ENCODE measurements around the gene PUS1.
A peak's percentile ranks its signal among the peaks of the same experiment; 100 is the strongest.
"Not testable (repeated sequence)": the region's sequence is repeated elsewhere in the genome, so short reads cannot be mapped to it uniquely, and the experiment has no call there.

PUS1 gene

DNA sequence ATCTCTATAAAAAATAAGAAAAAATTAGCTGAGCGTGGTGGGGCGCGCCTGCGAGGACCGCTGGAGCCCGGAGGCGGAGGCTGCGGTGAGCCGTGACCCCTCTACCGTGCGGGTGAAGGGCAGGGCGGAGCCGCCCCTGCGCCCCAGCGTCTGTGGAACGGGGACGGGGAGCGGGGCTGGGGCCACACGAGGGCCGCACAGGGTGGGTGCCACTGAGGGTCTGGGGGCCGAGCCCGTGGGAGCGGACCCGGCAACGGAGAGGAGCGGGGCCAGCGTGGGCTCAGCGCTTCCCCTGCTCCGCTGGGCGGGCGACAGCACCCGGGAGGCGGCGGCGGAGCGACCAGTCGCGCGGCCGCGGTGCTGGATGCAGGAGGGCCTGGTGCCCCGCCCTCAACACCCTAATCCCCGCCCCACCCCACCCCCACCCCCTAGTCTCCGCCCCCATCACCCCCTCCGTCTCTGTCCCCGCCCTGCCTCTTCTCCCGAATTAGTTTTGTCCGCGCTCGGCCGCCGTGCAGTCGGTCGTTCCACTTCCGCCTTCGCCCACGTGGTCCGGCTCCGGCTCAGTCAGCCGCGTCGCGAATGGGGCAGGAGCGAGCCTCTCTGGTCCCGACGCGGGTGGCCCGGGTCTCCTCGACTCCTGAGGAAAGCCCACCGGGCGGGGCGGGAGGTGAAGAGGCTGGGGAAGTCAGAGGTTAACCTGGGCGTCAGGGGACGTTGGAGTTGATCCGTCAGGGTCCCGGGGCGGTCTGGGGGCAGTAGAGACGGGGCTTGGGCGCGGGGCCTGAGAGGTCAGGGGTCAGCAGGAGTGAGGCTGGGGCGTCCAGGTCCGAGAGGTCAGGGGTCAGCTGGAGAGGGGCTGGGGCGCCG lies at the start of gene PUS1:
Gene PUS1 (plus strand): TSS at position 566 of the 870 bp plus-strand sequence. CDS start 447 bp downstream, outside the sequence.
- DNase-seq (ENCODE audit: low read depth, low spot score): peak; percentile 72

DNA sequence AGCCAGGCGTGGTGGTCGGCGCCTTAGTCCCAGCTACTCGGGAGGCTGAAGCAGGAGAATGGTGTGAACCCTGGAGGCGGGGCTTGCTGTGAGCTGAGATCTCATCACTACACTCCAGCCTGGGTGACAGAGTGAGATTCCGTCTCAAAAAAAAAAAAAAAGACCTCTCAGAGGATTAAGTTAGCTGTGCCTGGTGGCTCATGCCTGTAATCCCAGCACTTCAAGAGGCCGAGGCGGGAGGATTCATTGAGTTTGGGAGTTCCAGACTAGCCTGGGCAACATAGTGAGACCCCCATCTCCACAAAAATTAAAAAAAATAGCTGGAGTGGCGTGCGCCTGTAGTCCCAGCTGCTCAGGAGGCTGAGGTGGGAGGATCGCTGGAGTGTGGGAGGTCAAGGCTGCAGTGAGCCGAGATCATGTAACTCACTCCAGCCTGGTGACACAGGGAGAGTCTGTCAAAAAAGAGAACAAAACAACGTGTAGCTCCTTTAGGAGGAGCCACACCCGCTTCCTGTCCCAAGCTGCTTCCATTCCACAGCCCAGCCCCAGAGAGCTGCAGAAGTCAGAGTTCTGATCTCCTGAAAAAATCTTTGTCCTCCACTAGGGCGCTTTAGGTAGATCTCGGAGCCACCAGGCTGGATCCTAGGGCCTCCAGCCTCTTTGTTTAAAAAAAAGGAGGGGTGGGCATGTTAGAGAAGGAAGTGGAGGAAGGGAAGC lies 46.1 kb upstream of the PUS1 start:
- no peak for DNase-seq (ENCODE audit: low read depth, low spot score)

DNA sequence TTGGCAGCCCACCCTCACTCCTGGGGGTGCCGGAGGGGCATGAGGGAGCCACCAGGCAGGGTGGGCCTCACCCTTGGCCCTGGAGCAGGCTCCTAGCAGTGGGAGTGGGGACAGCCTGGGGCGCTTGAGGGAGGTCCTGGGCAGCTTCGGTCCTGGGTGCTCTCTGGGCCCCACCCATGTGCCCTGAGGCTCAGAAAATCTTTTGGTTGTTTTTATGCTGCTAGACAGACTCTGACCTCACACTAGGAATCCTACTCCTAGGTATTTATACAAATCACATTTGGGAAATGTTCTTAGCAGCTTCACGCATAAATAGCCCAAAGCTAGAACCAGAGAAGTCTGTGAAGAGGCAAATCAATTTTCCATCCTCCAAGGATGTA lies 45.6 kb upstream of the PUS1 start:
- no peak for DNase-seq (ENCODE audit: low read depth, low spot score)

DNA sequence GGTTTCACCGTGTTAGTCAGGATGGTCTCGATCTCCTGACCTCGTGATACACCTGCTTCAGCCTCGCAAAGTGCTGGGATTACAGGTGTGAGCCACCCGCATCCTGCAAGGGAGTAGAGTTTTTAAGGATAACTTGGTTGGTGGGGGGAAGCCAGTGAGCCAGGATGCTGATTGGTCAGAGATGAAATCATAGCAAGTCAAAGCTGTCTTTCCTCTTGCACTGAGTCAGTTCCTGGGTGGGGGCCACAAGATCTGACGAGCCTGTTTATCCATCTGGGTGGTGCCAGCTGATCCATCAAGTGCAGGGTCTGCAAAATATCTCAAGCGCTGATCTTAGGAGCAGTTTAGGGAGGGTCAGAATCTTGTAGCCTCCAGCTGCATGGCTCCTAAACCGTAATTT lies 44.0 kb upstream of the PUS1 start:
- not testable (repeated sequence) for DNase-seq (ENCODE audit: low read depth, low spot score)

DNA sequence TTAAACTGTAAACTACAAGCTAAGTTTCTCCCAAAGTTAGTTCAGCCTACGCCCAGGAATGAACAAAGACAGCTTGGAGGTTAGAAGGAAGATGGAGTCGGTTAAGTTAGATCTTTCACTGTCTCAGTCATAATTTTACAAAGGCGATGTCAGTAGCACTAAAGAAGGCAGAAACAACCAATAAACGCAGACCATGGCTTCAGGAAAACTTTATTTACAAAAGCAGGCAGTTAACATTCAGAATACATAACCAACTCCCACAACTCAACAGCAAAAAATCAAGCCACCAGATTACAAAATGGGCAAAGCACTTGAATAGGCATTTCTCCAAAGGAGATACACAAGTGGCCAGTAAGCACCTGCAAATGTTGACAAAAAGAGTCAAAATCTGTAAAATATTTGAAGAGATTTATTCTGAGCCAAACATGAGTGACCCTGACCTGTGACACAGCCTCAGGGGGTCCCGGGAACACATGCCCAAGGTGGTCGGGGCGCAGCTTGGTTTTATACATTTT lies 43.5 kb upstream of the PUS1 start:
- no peak for DNase-seq (ENCODE audit: low read depth, low spot score)

DNA sequence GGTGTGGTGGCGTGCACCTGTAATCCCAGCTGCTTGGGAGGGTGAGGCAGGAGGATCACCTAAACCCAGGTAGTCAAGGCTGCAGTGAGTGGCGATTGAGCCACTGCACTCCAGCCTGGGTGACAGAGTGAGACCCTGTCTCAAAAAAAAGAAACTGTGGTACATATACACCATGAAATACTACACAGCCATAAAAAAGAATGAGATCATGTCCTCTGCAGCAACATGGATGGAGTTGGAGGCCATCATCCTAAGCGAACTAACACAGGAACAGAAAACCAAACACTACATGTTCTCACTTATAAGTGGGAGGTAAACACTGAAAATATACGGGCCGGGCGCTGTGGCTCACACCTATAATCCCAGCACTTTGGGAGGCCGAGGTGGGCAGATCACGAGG lies 37.4 kb upstream of the PUS1 start:
- DNase-seq (ENCODE audit: low read depth, low spot score): not testable (repeated sequence)

DNA sequence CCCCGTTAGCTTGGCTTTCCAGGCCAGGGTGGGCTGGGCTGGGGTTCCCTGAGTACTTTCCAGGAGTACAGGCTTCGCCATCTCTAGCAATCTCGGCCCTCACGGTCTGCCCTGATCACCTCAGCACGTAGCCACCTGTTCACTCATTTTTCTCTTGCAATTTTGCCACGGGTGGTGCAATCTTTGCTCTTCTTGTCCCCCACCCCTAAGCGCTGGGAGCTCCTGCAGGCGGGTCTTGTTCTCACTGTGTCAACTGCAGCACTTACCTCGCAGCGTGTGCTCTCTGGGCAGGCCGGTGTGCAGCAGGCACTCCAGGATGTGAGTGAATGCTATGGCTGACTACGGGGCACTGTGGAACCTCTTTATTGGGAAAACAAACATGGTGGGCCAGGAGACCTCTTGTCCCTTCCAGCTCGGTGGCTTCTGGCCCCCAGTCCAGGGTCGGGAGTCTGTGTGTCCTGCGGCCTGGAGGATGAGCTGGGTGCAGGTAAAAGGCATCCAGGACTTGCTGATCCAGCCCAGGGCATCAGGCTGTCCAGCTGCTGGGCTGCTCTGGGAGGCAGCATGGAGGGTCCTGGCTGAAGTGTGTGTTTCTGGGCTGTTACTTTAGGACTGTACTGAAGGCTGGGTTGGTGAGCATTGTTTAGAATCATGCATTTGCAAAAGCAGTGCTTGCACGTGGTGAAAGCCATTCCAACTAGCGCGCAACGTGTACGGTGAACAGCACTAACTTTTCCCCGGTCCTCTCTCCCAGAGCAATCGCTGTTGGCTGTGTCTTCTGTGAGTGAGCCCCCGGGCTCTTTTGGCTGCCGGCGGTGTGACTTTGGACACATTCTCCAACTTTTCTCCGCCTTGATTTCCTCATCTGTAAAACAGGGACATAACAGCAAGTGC lies 36.1 kb upstream of the PUS1 start:
- no peak for DNase-seq (ENCODE audit: low read depth, low spot score)

DNA sequence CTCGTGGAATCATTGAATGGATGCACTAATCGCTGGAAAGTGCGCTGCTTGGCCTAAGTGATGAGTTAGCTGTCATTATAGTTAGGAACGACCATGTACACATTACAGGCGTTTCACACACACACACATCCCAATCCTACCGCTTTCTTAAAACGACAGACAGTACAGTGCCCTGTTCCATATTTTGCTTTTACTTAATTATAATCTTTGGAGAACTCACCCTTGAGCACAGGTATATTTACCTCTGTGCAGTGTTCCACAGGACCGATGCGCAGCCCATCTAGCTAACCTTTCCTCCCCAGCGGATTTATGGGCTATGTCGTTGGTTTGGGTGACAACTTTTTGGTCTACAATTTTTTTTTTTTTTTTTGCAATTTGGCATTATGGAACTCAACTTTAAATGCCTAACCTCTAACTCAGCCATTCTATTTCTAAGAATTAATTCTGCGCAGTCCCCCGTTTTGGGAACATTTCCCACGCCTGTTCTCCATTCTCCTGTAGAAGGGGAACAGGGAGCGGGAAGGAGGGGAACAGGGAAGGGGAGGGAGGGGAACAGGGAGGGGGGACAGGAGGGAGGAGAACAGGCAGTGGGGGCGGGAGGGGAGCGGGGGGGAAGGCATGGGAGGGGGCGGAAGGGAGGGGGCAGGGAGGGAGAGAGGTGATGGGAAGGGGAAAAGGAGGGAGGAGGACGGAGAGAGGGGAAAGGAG lies 35.3 kb upstream of the PUS1 start:
- DNase-seq (ENCODE audit: low read depth, low spot score): no peak

DNA sequence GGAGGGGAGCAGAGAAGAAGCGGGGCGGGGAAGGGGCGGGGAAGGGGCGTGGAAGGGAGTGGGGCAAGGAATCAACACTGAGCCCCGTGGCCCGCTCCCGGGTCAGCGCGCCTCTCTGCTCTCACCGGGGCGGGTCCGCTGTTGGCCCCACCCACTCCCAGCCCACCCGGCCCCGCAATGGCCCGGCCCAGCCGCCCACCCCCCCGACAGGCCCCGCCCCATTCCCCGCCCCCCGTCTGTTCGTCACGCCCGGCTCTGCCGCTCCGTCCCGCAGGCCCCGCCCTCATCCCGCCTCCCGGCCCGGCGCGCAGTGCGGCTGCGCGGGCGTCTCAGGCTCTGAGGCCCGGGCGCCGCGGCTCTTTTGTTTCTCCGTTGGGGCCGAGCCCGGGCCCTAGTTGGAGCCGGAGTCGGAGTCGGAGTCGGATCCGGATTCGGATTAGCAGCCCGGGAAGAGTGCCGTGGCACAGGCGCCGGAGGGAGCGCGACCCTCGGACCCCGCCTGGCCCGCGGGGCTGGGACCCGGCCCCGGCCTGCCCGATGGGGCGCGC lies 34.7 kb upstream of the PUS1 start, which contains the start of gene ULK1:
Gene ULK1 (plus strand): TSS at position 310 of the 548 bp plus-strand sequence. CDS start 380 bp downstream, outside the sequence.
- DNase-seq (ENCODE audit: low read depth, low spot score): no peak

DNA sequence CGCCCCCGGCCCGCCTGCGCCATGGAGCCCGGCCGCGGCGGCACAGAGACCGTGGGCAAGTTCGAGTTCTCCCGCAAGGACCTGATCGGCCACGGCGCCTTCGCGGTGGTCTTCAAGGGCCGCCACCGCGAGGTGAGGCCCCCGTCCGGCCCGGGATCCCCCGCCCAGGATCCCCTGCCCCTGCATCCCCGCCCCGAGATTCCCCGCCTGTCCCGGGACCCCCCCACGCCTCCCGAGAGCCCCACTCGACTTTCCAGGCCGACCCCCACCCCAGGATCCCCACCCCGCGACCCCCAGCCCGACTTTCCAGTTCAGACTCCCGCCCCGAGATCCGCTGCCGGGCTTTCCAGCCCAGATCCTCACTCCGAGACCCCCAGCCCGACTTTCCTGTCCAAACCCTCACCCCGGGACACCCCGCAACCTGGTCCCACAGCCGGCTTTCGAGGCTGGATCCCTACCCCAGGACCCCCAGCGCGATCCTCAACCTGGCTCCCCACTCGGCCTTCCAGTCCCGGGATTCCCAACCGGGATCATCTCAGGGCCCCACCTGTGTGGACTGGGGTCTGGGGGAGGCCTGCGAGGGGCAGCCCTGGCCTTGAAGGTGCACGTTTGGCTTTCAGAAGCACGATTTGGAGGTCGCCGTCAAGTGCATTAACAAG lies 34.0 kb upstream of the PUS1 start:
- DNase-seq (ENCODE audit: low read depth, low spot score): no peak

DNA sequence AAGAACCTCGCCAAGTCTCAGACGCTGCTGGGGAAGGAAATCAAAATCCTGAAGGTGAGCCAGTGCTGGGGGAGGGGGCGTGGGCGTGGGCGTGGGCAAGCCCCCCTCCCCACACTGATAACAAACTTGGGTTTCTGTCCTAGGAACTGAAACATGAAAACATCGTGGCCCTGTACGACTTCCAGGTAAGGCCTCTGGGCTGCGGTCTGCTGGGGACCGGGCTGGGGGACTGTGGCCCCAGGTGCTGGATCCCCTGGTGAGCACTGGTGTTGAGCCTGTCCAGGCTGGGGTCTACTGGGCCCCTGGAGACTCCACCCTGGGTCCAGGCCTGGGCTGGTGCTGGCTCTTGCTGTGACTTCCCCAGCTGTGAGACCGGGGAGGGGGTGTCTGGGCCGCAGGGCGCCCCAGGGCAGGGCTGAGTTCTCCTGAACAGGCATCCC lies 33.4 kb upstream of the PUS1 start:
- no peak for DNase-seq (ENCODE audit: low read depth, low spot score)

DNA sequence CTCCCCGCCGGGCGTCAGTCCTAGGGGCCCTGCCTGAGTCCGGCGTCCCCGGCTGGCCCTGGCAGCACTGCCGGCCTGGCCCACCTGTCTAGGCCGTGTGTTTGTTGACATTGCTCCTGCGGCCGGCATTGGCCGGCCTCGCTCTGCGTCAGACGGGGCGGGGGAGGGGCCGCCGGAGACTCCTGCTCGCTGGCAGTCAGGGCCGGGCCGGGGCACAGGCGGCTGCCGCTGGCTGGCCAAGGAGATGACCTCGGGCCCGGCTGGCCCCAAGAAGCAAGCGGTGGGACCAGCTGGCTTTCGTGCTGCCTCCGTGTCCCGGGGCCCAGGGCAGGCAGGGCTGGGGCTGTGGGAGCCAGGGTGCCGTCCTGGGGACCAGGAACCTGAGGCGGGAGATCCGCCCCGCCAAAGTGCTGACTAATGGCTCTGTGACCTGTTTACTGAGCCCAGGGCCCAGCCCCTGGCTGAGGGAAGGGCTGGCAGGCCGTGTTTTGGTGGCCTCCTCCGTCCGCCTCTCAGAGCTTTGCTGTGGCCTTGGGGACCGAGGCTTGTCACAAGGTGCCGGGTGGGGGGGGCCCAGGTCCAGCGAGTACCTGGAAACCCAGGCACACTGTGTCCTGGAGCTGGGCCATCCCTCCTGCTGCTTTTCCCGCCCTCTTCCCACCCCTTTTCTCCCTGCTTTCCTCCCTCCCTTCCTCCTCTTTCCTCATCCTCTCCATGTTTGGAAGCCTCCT lies 32.8 kb upstream of the PUS1 start:
- DNase-seq (ENCODE audit: low read depth, low spot score): peak; percentile 50

DNA sequence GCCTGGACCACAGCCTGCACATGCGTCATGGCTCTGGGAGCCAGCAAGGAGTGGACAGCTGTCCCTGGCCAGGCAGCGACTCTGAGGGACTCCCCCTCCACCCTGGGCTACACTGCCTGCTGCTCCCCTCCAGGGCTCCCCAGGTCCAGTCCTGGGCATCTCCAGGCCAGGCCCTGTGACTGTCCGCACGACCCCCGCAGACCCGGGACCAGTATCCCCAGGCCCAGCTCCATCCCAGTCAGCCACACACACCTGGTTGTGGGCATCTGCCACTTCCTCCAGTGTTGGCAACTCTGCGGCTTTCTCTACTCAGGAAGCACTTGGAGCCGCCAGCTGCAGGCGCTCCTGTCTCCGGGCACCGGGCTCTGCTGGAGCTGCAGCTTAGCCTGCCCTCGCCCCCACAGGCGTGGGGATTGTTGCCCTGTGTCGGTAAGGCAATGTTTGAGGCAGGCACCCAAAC lies 32.2 kb upstream of the PUS1 start:
- no peak for DNase-seq (ENCODE audit: low read depth, low spot score)

DNA sequence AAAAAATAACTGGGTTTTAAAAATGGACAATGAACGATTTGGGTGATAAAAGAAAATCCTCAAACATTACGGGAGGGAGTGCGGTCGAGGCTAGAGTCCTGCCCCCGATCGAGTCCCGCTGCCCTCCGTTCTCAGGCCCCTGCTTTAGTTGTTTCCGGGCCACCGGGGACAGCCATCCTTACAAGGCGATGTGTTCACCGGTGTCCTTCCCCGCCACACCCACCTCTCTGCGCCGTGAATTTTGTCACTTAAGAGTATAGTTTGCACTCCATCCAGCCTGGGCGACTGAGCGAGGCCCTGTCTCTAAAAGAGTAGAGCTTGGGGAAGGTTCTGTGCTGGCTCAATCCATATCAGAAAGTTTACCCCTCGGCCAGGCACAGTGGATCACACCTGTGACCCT lies 31.8 kb upstream of the PUS1 start:
- DNase-seq (ENCODE audit: low read depth, low spot score): no peak

DNA sequence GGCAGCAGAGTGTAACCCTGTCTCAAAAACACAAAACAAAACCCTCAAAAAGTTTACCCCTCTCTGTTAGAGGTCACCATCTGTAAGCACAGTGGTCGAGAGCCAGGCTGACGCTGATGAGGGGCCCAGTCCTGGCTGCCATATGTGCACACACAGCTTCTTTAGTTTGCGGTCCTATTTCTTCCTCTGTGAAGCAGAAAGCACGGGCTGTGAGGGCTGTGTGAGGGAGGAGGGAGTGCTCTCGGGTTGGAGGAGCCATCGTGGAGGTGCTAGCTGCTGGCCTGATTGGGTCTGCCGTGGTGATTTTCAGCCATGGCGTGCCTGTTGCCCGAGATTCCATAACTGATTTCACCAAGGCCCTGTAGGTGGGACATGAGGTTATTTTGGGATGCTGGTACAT lies 31.2 kb upstream of the PUS1 start:
- no peak for DNase-seq (ENCODE audit: low read depth, low spot score)

DNA sequence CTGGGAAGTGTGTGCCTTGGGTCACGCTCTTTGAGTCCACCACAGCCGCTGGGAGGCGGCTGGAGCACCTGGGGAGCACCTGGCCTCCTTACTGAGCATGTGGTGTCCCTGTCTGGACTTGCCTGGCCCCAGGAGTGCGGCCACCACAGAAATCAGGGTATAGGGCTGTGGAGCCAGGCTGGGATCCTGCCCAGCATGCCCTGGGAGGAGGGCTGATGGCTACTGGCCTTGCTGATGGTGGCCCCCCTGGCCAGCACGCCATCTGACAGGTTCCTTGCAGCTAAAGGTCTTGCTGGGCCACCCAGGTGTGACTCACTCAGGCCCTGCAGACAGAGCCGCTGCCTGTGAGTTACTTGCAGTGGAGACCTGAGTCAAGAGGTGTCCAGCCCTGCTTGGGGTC lies 28.7 kb upstream of the PUS1 start:
- DNase-seq (ENCODE audit: low read depth, low spot score): no peak

DNA sequence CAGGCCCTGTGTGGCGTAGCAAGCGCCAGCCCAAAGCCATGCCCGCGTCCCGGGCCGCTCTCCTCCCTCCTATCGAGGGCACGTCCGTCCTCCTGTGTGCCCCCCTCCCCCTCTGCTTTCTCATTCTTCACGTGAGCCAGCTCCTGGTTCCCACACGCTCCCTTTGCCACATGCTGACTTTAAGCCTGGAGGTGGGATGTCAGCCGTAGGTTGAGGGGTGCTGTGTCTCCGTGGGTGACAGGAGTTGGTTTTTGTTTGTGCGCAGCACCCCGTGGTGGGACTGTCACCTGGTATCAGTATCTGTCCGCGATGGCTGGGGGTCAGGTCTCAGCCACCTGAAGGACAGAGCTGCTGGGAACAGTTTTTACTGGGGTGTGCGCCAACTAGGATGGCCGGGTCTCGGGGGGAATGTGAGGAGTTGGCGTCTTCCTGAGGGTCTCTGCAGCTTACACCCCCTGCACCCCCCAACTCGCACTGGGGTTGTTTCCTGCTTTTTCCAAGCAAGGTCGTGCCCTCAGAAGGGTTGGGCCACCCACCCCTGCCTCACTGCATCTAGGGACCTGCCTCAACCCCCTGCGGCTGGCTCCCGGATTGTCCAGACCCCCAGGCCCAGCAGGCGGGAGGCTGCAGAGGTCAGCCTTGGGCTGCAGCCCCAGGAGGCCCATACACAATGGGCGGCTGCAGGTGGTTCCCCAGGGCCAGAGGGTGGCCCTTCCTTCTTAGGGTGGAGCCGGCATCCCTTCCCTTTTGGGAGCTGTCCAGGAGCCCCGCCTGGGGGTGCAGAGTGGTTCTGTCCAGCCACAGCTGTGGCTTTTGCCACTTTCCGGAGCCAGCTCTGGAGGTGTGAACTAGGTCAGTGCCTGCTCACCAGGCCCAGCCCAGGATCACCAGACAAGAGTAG lies 27.4 kb upstream of the PUS1 start:
- DNase-seq (ENCODE audit: low read depth, low spot score): no peak
